GM21619 (cell line): ENCODE data around the gene ARVCF.

Experiments used
- ATAC-seq: cut with Tn5 transposase; IDR thresholded peaks from one replicate; pipeline ENCODE4 v1.9.1; 2021; ENCODE audit not compliant: unreplicated experiment

Gene ARVCF

DNA sequence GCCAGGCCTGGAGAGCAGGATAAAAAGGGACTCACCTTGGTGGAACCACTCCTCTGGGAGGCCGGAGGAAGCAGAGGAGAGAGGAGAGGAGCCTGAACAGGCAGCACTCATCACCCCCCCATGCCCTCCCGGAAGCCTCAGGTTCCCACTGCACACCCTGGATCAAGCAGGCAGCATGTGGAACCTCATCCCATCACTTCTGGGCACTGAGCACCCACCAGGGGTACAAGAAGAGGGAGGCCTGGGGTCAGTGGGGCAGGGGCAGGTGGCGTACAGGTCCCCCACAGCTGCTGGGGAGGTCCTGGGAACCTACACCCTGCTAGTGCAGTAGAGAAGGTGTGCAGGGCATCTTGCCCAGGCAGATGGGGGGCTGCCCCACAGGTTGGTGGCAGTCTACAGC is 40.0 kb downstream of the ARVCF start:
- ATAC-seq, result no peak

DNA sequence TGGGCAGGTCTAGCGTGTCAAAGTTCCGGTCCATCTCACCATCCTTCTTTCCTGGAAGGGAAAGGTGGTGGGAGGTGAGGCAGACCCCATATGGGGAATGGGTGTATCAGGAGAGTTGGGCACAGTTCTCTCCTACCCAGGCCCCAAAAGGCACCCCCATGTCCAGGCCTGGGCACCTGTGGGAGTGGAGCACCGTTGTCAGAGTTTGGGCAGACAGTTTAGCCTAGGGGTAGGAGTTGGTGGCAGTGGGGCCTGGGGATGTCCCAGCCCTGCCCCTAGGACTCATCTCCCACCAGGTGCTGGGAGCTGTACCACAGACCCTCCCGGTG is 41.0 kb downstream of the ARVCF start:
- no peak for ATAC-seq

DNA sequence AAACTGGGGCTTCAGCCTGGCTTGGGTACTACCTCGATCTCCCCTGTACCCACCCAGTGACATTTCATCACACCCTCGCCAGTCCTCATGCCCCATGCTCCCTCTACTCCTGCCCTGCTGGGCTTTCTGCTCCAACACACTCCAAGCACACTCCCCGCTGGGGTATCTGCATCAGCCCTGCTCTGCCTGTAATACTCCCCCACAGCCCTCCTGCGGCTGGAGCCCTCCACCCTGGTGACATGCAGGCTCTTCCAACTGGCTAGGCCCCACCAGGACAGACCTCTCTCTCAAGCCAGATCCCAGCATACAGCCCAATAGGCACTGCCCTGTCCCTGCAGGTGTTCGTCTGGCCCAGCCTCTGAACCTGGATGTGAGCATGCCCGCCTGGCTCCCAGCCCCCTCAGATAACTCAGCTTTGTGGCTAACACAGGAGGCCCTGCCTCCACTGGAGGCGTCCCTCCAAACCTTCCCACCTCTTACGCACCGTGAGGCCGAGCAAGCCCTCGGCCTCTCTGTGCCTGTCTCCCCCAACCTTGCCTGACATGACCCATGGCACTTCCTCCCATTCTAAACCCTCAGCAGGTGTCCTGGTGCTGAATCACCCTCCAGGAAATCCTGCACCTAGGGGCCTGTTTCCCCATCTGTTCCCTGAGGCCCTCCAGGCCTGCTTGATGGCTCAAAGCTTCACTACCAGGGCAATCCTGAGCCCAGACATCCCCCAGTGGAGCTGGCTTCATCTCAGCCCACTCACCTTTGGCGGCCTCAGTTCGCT is 41.5 kb downstream of the ARVCF start:
- no peak for ATAC-seq

DNA sequence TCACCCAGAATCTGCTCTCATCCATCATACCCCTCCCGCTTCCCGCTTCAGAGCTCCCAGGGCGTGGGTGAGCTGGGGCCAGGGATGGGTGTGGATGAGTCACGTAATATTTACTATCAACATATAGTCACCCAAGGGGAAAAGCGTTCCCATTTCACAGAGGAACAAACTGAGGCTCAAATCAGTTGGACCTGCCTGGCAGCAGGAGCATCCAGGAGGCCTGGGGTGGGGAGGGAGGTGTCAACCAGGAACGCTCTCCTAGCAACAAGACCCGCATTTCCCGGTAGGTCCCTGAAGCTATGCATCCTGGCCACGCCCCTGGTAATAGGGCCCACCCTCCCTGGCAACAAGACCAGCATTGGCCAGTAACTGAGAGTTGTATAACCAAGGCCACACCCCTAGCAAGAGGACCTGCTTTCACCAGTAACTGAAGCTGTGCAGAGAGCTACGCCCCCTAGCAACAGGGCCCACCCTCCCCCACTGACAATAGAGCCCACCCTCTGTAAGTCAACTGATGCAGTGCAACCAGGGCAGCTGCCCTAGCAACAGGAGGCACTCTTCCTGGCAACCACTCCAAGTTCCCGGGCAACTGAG is 42.3 kb downstream of the ARVCF start:
- ATAC-seq, result no peak

DNA sequence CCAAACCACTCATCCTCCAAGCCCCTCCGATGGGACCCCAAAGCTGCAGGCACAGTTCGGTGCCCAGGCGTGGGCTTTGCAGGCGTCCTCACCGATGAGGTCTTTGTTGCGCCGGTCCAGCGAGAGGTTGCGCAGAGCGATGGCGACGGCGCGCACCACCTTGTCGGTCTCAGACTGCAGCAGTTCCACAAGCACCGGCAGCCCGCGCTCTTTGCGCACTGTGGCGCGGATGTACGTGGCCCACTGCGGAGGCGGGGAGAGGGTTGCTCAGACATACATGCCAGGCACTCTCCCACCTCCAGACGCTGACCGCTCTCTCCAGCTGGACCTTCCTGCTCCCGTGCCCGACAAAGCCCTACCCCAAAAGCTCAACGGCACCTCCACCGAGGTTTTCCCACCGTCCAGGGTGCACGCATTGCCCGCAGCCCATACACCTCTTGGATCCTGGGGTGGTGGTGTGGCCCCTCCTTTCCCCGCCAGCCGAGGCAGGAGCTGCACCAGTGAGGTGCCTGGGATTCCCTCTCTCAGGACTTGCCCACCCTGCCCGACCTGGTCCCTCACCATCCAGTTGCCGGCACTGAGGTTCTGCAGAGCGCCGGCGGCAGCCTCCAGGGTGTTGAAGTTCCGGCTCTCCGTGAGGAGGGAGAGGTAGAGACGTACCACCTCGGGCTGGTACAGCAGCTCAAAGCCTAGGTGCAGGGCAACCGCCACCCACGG is 42.9 kb downstream of the ARVCF start:
- ATAC-seq, result no peak

DNA sequence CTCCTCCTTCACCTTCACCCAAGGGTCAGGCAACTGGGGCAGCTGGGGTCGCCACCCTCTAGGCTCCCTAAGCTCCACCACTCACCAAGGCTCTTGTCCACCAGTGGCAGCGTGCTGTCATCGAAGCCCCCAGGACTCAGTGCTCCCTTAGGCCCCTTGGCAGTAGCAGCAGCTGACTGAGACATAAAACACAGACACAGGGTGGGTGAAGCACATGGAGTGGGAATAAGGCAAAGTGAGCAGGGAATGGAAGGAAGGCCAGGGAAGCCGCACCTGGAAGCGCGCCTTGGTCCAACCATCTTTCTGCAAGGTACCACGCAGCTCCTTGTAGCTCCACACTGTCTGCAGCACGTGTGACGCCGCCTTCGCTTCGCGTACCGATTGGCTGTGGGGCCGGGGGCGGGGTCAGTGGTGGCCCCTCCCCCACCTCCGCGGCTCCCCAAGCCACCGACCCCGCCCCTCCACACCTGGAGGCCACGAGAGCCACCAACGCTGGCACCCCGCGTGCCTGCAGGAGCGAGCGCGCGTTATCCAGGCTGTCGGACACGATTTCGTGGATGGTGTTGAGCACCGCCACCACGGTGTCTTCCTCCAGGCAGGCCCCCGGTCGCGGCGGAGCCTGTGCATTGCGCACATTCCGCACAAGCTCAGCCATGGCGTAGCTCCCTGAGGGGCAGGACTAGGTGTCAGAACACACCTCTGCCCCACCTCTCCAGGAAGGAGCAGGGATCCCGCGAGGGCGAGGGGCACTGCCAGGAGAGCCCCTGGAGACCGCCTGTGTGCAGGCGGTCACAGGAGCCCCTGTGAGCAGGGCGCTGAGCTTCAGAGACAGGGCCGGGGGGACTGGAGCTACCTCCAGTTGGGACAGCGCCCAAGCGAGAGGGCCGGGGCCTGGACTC is 43.7 kb downstream of the ARVCF start:
- no peak for ATAC-seq

DNA sequence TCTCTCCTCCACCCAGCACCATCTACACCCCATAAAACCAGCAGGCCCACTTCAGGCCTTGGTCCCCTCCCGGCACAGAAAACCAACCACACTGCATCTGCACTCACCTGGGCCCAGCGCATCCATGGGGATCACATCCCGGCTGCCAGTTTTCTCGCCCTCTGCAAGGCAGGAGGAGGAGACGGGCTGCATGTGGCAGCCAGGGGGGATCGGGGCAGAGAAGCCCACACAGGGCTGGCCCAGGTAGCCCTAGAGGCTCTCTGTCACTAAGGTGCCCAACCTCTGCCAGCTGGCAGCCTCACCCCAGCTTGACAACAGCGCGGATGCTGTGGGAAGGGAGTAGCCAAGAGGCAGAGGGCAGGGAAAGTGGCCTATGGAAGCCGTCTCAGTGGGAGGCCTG is 44.4 kb downstream of the ARVCF start:
- ATAC-seq, result no peak

DNA sequence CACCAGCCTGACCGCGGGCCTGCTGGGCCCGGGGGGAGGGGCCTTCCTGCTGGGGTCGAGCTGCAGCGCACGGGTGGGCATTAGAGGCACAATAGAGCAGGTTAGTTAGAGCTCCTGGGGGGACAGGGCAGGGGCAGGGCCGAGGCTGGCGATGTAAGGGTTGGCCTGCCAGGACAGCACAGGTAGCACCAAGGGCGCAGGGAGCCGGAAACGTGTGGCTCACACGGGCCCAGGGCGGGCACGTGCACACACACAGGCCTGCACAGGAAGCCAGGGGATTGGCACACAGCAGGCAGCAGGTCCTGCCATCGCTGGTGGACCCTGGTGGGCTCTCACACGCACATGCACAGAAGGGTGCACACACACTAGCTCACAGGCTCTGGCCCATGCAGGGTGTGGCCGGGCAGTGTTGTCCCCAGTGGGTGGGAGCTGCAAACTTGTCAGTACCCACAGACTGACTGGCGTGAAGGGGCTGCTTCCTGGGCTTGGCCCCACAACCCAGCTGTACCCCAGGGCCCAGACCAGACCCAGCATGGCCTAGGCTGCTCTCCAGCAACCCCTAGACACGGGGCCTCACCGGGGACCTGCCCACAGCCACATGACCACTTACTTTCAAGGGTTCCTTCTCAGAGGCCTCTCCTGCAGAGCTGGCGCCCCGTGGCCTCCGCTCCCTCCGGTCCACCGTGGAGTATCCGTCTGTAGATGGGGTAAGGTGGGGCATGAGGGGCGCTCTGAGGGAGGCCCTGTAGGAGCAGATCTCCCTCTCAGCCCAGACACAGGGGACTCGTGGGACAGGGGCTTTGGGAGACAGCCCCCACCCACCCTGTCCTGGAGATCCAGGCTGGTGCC is 45.1 kb downstream of the ARVCF start:
- ATAC-seq, result no peak

DNA sequence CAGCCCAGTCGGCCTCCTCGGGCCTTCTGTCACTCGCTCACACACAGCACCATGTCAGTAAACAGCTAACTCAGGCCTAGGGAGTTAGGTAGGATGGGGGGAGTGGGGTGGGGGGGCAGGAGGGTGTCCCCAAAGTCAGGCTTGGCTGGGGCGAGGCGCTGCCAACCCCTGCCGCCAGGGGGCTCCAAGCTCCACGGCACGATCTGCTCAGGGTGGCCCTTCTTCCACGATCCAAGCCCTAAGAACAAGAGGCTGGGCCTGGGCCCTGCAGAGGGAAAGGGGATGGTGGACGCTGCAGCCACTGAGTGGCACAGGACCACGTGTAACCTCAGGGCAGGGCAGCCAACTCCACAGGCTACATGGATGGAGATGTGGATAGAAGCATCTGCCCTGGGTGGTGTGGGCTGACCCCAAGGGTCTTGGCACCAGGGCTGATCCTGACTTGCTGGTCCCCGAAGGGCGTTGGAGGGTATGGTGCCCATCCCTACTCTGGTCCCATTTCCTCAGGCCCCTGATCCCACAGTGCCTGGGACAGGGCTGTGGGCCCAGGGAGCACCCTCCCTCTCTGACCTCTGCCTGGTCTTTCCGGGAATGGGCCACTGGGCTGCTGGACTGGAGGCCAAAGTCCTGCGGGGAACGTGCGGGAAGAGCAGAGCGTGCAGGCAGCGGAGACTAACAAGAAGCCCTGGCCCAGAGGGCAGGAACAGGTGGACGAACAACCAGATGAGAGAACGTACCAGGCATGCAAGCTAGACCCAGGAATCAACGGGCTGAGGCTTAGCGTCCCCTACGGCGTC is 45.9 kb downstream of the ARVCF start:
- no peak for ATAC-seq

DNA sequence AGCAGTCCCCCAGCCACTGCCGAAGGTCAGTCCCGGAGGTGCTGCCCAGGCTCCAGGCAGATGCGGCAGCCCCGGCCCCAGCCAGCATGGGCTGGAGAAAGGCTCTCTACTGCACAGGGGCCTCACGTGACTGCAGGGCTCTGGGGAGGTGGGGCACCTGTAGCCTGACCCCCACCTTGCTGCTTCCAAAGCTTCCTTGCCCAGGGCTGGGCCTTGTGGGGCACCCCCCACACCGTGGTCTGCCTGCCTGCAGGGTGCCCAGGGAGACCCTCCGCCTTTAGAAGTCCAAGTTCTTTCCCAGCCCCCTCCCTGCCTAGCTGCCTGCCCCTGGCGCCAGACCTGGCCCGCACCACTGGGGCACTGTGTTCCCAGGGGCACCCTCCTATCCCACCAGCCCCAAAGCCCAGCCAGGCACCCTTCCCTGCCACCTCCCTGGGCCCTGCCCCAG is 46.6 kb downstream of the ARVCF start:
- no peak for ATAC-seq

DNA sequence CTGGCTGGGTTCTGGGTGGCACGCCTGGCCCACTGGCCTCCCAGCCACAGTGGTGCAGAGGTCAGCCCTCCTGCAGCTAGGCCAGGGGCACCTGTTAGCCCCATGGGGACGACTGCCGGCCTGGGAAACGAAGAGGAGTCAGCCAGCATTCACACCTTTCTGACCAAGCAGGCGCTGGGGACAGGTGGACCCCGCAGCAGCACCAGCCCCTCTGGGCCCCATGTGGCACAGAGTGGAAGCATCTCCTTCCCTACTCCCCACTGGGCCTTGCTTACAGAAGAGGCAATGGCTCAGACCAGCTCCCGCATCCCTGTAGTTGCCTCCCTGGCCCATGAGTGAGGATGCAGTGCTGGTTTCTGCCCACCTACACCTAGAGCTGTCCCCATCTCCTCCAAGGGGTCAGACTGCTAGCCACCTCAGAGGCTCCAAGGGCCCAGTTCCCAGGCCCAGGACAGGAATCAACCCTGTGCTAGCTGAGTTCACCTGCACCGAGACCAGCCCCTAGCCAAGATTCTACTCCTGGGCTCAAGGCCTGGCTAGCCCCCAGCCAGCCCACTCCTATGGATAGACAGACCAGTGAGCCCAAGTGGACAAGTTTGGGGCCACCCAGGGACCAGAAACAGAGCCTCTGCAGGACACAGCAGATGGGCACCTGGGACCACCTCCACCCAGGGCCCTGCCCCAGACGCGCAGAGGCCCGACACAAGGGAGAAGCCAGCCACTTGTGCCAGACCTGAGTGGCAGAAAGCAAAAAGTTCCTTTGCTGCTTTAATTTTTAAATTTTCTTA is 47.3 kb downstream of the ARVCF start:
- no peak for ATAC-seq

DNA sequence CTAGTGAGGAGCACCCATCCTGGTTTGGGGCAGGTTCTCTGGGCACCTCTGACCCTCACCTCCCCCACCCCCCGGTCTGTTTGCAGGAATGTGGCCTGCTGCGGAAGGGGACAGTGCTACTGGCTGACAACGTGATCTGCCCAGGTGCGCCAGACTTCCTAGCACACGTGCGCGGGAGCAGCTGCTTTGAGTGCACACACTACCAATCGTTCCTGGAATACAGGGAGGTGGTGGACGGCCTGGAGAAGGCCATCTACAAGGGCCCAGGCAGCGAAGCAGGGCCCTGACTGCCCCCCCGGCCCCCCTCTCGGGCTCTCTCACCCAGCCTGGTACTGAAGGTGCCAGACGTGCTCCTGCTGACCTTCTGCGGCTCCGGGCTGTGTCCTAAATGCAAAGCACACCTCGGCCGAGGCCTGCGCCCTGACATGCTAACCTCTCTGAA is 48.2 kb downstream of the ARVCF start:
- no peak for ATAC-seq

DNA sequence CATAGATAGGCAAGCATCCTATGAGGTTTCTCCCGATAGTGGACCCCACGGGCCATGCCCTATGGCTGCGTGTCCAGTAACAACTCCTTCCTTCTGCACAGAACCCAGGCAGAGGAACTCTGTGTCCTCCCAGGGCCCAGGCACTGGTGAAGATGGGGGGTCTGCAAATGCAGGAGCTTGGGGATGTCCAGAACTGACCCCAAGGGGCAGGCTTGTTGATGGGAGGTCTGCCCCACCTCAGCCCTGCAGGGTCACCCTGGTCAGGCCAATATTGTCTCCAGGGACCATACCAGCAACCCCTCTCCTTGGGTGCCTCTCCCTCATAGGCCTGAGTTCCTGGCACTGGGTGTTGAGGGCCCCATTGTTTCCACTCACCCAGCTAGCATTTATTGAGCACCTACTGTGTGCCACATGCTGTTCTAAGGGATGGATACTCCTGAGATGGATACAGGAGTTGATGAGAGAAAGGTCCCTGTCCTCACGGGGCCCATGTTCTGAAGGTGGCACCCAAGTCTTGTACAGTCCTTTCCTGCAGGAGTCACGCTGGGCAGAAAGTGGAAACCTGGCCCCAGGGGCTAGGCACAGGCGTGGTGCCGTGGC is 48.7 kb downstream of the ARVCF start:
- ATAC-seq, result no peak

DNA sequence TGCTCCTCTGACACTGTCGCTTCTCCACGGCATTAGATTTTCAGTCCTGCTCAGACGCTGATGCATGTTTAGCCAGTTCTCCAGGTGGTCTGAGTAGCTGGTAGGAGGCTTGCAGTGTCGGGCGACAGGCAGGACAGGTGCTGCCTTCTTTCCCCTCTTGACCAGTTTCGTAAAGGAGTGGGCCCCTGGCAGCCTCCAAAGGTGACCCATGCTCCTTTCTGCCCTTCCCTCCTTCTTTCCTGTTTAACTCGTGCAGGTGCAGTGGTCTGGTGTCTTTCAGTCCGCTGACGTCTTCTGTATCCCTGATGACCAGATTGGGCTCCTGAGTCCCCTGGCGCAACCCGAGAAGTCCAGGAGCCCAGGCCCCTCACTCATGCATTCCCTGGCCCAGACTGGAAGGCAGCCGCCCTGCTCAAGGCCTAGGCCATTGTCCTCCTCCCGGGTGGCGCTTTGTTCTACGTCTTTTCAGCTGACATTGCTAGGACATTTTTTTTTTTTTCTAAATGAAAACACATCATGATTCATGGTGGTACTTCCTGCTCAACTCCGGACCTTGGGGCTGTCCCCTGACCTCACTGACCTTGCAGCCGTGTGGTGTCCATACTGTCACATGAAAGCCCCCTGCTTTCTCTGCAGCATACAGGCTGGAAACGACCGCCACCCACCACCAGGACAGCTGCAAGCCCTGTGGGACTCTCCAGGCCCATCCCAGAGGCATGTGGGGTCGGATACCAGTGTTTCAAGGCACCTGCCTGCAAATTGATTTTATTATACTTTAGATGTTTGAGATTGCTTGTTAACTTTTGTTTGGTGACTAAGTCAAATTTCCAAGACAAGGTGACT is 49.5 kb downstream of the ARVCF start:
- ATAC-seq, result no peak

DNA sequence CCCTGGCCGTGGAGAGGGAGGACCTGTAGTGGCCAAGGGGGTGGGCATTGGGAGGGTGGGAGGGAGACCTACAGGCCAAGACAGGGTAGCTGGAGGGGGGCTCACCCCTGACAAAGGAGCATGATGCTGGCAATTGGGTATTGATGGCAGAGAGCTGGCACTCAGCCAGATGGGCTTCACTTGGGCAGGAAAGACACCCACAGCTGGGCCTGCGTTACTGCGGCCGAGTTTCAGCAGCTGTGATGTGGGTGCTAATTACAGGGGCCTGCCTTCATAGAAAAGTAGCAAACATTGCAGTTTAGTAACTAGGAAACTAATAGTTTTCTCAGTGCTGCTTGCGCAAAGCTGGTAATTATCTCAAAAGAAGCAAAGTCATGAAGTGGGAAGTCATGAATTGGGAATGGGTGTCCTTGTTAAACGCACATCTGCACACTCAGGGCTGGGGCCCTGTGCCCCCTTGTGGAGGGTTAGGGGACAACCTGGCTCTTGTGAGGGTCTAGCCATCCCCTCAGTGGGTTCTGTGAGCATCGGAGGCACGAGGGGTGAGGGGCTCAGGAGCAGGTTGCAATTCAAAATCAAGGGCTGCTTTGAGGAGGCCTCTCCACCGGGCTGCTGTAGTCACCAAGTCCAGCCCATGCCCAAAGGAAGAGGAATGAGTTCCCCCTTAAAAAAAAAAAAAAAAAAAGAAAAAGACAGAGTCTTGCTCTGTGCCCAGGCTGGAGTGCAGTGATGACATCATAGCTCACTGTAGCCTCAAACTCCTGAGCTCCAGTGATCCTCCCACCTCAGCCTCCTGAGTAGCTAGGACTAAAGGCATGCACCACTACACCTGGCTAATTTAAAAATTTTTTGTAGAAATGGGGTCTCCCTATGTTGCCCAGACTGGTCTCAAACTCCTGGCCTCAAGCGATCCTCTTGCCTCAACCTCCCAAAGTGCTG is 50.6 kb downstream of the ARVCF start:
- ATAC-seq, result no peak

DNA sequence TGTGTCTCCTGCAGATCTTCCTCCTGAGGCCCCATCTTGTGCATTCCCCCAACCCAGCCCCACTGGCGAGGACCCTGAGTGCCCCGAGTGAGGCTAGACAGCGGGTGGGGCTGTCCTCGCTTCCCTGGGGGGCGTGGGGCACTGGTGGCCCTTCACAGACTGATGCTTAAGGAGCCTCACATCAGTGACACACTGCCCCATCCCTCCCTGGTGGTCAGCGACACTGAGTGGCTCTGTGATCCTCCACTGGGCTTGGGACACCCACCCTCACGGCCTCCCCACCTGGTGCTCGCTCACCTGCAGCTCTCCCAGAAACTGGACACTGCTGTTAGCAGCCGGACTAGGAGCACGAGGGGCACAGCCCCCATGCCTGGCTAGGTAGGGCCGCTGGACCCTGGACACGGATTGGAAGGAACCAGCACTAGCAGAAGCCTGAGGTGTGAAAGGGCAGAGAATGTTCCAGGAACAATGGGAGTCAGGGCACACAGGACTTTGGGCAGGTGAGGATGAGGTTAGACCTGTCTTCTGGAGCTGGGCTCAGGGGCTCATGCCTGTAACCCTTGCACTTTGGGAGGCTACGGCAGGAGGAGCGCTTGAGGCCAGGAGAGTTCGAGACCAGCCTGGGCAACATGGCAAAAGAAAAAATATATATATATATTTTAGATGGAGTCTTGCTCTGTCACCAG is 51.8 kb downstream of the ARVCF start:
- no peak for ATAC-seq
